GM23338 (cell line): ENCODE data around the gene BPI. TPM values are rescaled to one million over a fixed set of nuclear protein-coding genes. Genes with fewer than 3 reads are reported as not detected.

Source experiments
- ATAC-seq: fragments of 200-7000 bp; cut with Tn5 transposase; 3 replicates; pipeline ENCODE4 v1.9.1; 2020
- DNase-seq: peaks from one replicate; pipeline ENCODE4 v3.0.0-alpha.2; 2015; ENCODE audit warnings: low spot score
- H2AFZ ChIP-seq: fragments of 200-600 bp; sonication (generic); 2 replicates; pipeline ENCODE4 v1.8.0; 2016; ENCODE audit warnings: antibody characterized with exemption, mild to moderate bottlenecking, moderate library complexity
- H3F3A ChIP-seq: fragments of 200-600 bp; sonication (generic); replicated peaks from 2 replicates; pipeline ENCODE4 v1.8.0; 2017; ENCODE audit warnings: antibody characterized with exemption, mixed run types, low read depth
- H3K27ac ChIP-seq: fragments of 200-600 bp; sonication (generic); 2 replicates; pipeline ENCODE4 v1.6.1; 2016; ENCODE audit warnings: low read depth
- H3K27me3 ChIP-seq: fragments of 200-600 bp; sonication (generic); 2 replicates; pipeline ENCODE4 v1.8.0; 2016; ENCODE audit warnings: mild to moderate bottlenecking, mixed run types, moderate library complexity; ENCODE audit not compliant: insufficient read depth
- H3K36me3 ChIP-seq: fragments of 200-600 bp; sonication (generic); 2 replicates; pipeline ENCODE4 v1.8.0; 2016; ENCODE audit warnings: mild to moderate bottlenecking; ENCODE audit not compliant: insufficient read depth
- H3K4me1 ChIP-seq: fragments of 200-600 bp; sonication (generic); 2 replicates; pipeline ENCODE4 v1.8.0; 2016; ENCODE audit warnings: mild to moderate bottlenecking, moderate library complexity; ENCODE audit not compliant: insufficient read depth
- H3K4me2 ChIP-seq: fragments of 200-600 bp; sonication (generic); 2 replicates; pipeline ENCODE4 v1.7.1; 2017; ENCODE audit warnings: mixed run types
- H3K4me3 ChIP-seq: fragments of 200-600 bp; sonication (generic); 2 replicates; pipeline ENCODE4 v1.6.1; 2016; ENCODE audit warnings: mixed run types
- H3K79me2 ChIP-seq: fragments of 200-600 bp; sonication (generic); replicated peaks from 2 replicates; pipeline ENCODE4 v1.8.0; 2017; ENCODE audit warnings: mild to moderate bottlenecking; ENCODE audit not compliant: insufficient read depth
- H3K9me2 ChIP-seq: fragments of 200-600 bp; sonication (generic); 2 replicates; pipeline ENCODE4 v1.8.0; 2017; ENCODE audit not compliant: insufficient read depth
- H4K20me1 ChIP-seq: fragments of 200-600 bp; sonication (generic); replicated peaks from 2 replicates; pipeline ENCODE4 v1.8.0; 2017; ENCODE audit warnings: mild to moderate bottlenecking; ENCODE audit not compliant: insufficient read depth
- H3K27ac Mint-ChIP-seq: 2 replicates; pipeline ENCODE4 v1.8.0; 2020; ENCODE audit warnings: inconsistent platforms, mild to moderate bottlenecking, moderate library complexity, mixed read lengths
- H3K27me3 Mint-ChIP-seq: 3 replicates; pipeline ENCODE4 v1.8.0; 2022; ENCODE audit warnings: low read depth, mild to moderate bottlenecking, moderate library complexity, mixed read lengths, inconsistent platforms; ENCODE audit not compliant: insufficient read depth, poor library complexity
- H3K36me3 Mint-ChIP-seq: 3 replicates; pipeline ENCODE4 v1.8.0; 2021; ENCODE audit warnings: low read depth, mild to moderate bottlenecking, inconsistent platforms, moderate library complexity, mixed read lengths
- H3K4me1 Mint-ChIP-seq: 3 replicates; pipeline ENCODE4 v1.8.0; 2020; ENCODE audit warnings: mild to moderate bottlenecking, inconsistent platforms, mixed read lengths
- H3K4me3 Mint-ChIP-seq: 3 replicates; pipeline ENCODE4 v1.8.0; 2021; ENCODE audit warnings: moderate library complexity, mild to moderate bottlenecking, inconsistent platforms, mixed read lengths
- H3K9me3 Mint-ChIP-seq: 3 replicates; pipeline ENCODE4 v1.8.0; 2020; ENCODE audit warnings: moderate library complexity, mild to moderate bottlenecking, inconsistent platforms, mixed read lengths
- CREB1 ChIP-seq: fragments of 250-450 bp; sonication (Bioruptor Pico); IDR thresholded peaks from 2 replicates; pipeline ENCODE4 v1.5.0; 2020; ENCODE audit warnings: low read depth, mild to moderate bottlenecking, moderate library complexity
- EZH2 ChIP-seq: fragments of 200-600 bp; sonication (generic); IDR thresholded peaks from one replicate; pipeline ENCODE4 v1.8.0; 2017; ENCODE audit warnings: antibody characterized with exemption, mild to moderate bottlenecking, low read depth; ENCODE audit not compliant: unreplicated experiment
- EZH2phosphoT487 ChIP-seq: fragments of 200-600 bp; sonication (generic); IDR thresholded peaks from one replicate; pipeline ENCODE4 v1.8.1; 2018; ENCODE audit warnings: antibody characterized with exemption; ENCODE audit not compliant: unreplicated experiment
- POLR2AphosphoS5 ChIP-seq: IDR thresholded peaks from 2 replicates; pipeline ENCODE4 v1.6.1; 2016; ENCODE audit warnings: antibody characterized with exemption, low read depth
- polyA plus RNA-seq: library from polyadenylated mRNA; unstranded; fragments of >200 nt; fragmentation: Nextera tagmentation; extraction: Ambion mirVana; gene quantifications from 2 replicates; pipeline ENCODE4 v1.2.1, GENCODE V29; 2016
- total RNA-seq: library from RNA; depleted of rRNA; stranded (reverse); fragments of >200 nt; shearing (Covaris generic); gene quantifications from 2 replicates; pipeline ENCODE4 v1.2.3, GENCODE V29; 2014
- TF ChIP-seq, protein P1 (sequence below): IDR thresholded peaks from one replicate; pipeline ENCODE4 v1.6.1; 2018; ENCODE audit warnings: antibody characterized with exemption; ENCODE audit not compliant: unreplicated experiment
- TF ChIP-seq, protein P2 (sequence below): fragments of 250-450 bp; sonication (Bioruptor Pico); IDR thresholded peaks from 2 replicates; pipeline ENCODE4 v1.5.0; 2020; ENCODE audit warnings: mild to moderate bottlenecking, moderate library complexity

BPI gene
- total and polyA plus RNA-seq, 2 experiments from 2014 or later = not detected

DNA sequence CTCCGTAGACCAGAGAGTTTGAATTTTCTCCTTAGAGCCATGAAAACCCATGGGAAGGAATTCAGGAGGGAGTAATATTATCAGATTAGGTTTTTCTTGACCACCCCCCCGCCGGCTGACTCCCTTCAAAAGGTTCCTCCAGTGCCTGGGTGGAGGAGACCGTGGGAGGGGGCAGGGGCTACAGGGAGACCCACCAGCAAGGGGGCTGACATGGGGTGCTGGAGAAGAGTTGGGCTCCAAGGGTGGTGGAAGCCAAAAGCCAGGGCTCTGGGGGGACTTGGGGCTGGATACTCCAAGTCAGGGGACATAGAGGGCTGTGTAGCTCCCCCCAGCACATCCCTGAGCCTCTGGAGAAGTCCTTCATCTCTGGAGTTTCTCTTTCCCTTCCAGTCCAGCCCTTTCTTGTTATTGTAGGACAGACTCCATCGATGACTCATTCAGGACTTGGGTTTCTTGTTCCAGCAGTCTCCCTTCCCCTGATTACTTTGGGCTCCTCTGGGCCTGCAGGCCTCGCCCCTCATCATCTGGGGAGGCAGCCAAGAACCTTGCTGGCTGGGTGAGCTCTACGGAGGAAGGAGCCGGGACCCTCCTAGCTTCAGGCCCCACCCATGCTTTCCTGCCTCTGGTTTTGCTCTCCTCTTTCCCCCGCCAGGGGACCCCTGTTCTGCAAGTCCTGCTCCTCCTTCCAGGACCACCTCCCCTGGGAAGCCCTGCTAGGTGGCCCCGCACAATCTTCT, 32.9 kb upstream of the BPI start (continued):
- no peak for TF ChIP-seq POLR2AphosphoS5
- TF ChIP-seq, protein P1, sequence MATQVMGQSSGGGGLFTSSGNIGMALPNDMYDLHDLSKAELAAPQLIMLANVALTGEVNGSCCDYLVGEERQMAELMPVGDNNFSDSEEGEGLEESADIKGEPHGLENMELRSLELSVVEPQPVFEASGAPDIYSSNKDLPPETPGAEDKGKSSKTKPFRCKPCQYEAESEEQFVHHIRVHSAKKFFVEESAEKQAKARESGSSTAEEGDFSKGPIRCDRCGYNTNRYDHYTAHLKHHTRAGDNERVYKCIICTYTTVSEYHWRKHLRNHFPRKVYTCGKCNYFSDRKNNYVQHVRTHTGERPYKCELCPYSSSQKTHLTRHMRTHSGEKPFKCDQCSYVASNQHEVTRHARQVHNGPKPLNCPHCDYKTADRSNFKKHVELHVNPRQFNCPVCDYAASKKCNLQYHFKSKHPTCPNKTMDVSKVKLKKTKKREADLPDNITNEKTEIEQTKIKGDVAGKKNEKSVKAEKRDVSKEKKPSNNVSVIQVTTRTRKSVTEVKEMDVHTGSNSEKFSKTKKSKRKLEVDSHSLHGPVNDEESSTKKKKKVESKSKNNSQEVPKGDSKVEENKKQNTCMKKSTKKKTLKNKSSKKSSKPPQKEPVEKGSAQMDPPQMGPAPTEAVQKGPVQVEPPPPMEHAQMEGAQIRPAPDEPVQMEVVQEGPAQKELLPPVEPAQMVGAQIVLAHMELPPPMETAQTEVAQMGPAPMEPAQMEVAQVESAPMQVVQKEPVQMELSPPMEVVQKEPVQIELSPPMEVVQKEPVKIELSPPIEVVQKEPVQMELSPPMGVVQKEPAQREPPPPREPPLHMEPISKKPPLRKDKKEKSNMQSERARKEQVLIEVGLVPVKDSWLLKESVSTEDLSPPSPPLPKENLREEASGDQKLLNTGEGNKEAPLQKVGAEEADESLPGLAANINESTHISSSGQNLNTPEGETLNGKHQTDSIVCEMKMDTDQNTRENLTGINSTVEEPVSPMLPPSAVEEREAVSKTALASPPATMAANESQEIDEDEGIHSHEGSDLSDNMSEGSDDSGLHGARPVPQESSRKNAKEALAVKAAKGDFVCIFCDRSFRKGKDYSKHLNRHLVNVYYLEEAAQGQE = no peak

DNA sequence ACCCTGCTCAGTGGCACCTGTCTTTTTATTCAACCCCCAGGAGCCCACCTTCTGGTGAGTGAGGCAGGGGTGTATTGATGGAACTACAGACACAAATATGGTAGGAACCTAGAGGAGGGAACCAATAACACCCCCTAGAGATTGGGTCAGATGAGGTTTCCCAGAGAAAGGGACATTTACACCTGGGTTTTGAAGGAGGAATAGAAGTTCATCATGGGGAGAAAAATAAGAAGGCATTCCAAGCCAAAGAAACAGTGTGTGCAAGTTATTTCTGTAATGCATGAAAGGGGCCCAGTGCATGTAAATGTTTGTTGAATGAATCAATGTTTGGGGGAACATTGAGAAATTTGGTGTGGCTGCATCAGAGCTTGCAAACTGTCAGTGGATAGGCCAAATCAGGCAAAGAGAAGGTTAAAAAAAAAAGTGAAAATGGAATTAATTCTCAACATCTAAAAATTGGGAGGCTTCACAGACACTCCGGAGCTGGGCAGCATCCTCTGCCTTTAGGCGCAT, 32.3 kb upstream of the BPI start:
- H3K4me2 ChIP-seq = no peak overlapping the region
- H4K20me1 ChIP-seq = no peaks in the 10 kb centered on the region
- no peak overlapping the region for H2AFZ ChIP-seq
- Mint-ChIP-seq H3K9me3 (peaks cover 5% of the 10 kb centered on the region; the same call in 2 of the 3 replicates), H3K27ac (no peak overlapping the region), H3K36me3 (no peaks in the 10 kb centered on the region), H3K4me1 (no peaks in the 10 kb centered on the region), H3K4me3 (no peak overlapping the region), H3K27me3 (peaks cover 6% of the 10 kb centered on the region)
- no peak overlapping the region for H3K27ac ChIP-seq
- DNase-seq (no peak), ATAC-seq (no peak)
- H3K4me1 ChIP-seq = no peaks in the 10 kb centered on the region
- no peaks in the 10 kb centered on the region for H3F3A ChIP-seq
- no peaks in the 10 kb centered on the region for H3K36me3 ChIP-seq
- no peak for TF ChIP-seq EZH2
- TF ChIP-seq POLR2AphosphoS5 = no peak
- no peak for TF ChIP-seq EZH2phosphoT487
- TF ChIP-seq, protein P2, sequence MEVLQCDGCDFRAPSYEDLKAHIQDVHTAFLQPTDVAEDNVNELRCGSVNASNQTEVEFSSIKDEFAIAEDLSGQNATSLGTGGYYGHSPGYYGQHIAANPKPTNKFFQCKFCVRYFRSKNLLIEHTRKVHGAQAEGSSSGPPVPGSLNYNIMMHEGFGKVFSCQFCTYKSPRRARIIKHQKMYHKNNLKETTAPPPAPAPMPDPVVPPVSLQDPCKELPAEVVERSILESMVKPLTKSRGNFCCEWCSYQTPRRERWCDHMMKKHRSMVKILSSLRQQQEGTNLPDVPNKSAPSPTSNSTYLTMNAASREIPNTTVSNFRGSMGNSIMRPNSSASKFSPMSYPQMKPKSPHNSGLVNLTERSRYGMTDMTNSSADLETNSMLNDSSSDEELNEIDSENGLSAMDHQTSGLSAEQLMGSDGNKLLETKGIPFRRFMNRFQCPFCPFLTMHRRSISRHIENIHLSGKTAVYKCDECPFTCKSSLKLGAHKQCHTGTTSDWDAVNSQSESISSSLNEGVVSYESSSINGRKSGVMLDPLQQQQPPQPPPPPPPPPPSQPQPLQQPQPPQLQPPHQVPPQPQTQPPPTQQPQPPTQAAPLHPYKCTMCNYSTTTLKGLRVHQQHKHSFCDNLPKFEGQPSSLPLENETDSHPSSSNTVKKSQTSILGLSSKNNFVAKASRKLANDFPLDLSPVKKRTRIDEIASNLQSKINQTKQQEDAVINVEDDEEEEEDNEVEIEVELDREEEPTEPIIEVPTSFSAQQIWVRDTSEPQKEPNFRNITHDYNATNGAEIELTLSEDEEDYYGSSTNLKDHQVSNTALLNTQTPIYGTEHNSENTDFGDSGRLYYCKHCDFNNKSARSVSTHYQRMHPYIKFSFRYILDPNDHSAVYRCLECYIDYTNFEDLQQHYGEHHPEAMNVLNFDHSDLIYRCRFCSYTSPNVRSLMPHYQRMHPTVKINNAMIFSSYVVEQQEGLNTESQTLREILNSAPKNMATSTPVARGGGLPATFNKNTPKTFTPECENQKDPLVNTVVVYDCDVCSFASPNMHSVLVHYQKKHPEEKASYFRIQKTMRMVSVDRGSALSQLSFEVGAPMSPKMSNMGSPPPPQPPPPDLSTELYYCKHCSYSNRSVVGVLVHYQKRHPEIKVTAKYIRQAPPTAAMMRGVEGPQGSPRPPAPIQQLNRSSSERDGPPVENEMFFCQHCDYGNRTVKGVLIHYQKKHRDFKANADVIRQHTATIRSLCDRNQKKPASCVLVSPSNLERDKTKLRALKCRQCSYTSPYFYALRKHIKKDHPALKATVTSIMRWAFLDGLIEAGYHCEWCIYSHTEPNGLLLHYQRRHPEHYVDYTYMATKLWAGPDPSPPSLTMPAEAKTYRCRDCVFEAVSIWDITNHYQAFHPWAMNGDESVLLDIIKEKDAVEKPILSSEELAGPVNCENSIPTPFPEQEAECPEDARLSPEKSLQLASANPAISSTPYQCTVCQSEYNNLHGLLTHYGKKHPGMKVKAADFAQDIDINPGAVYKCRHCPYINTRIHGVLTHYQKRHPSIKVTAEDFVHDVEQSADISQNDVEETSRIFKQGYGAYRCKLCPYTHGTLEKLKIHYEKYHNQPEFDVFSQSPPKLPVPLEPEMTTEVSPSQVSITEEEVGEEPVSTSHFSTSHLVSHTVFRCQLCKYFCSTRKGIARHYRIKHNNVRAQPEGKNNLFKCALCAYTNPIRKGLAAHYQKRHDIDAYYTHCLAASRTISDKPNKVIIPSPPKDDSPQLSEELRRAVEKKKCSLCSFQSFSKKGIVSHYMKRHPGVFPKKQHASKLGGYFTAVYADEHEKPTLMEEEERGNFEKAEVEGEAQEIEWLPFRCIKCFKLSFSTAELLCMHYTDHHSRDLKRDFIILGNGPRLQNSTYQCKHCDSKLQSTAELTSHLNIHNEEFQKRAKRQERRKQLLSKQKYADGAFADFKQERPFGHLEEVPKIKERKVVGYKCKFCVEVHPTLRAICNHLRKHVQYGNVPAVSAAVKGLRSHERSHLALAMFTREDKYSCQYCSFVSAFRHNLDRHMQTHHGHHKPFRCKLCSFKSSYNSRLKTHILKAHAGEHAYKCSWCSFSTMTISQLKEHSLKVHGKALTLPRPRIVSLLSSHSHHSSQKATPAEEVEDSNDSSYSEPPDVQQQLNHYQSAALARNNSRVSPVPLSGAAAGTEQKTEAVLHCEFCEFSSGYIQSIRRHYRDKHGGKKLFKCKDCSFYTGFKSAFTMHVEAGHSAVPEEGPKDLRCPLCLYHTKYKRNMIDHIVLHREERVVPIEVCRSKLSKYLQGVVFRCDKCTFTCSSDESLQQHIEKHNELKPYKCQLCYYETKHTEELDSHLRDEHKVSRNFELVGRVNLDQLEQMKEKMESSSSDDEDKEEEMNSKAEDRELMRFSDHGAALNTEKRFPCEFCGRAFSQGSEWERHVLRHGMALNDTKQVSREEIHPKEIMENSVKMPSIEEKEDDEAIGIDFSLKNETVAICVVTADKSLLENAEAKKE (CRISPR knock-in tag) = no peak
- no peak for TF ChIP-seq CREB1 (CRISPR knock-in tag)
- H3K4me3 ChIP-seq = no peak overlapping the region
- H3K27me3 ChIP-seq = no peaks in the 10 kb centered on the region
- H3K9me2 ChIP-seq = no peaks in the 10 kb centered on the region
- no peaks in the 10 kb centered on the region for H3K79me2 ChIP-seq
